Activated CD4-positive, alpha-beta T cell treated with anti-CD3 and anti-CD28 coated beads for 36 hours (primary cell): ENCODE data around the gene CLCN2. TPM values are rescaled to one million over a fixed set of nuclear protein-coding genes. Genes with fewer than 3 reads are reported as not detected.

Experiments
- ATAC-seq: fragments of 200-7000 bp; cut with Tn5 transposase; one replicate; pipeline ENCODE4 v1.10.0; 2021; ENCODE audit warnings: mild to moderate bottlenecking, moderate library complexity
- CTCF ChIA-PET: fragments of 350-600 bp; sonication (Branson Sonifier 250); formaldehyde crosslinking; loops from one replicate; lab custom pipeline; 2021; ENCODE audit warnings: antibody characterized with exemption; lab: Charles Lee
- POLR2A ChIA-PET: fragments of 350-600 bp; sonication (Branson Sonifier 250); formaldehyde crosslinking; loops from one replicate; lab custom pipeline; 2021; ENCODE audit warnings: antibody characterized with exemption, inconsistent platforms; lab: Charles Lee
- DNase-seq: peaks from one replicate; pipeline ENCODE4 v3.0.0-alpha.2; 2020
- H3K27ac Mint-ChIP-seq: one replicate; pipeline ENCODE4 v1.8.0; 2021; ENCODE audit warnings: mixed read lengths
- H3K27me3 Mint-ChIP-seq: one replicate; pipeline ENCODE4 v1.8.0; 2021; ENCODE audit warnings: mixed read lengths
- H3K36me3 Mint-ChIP-seq: one replicate; pipeline ENCODE4 v1.8.0; 2021; ENCODE audit warnings: low read depth, mixed read lengths
- H3K4me1 Mint-ChIP-seq: one replicate; pipeline ENCODE4 v1.8.0; 2021; ENCODE audit warnings: mixed read lengths
- H3K4me3 Mint-ChIP-seq: one replicate; pipeline ENCODE4 v1.8.0; 2021; ENCODE audit warnings: mild to moderate bottlenecking, moderate library complexity, mixed read lengths
- H3K9me3 Mint-ChIP-seq: one replicate; pipeline ENCODE4 v1.8.0; 2021; ENCODE audit warnings: low read depth, mixed read lengths
- intact Hi-C, 2 experiments: fragments of 100-400 bp; cut with DNase I in 1 of 2; cut with micrococcal nuclease in 1 of 2; formaldehyde crosslinking; loops; one replicate each; pipeline versions ENCODE4 v1.14.2 to v1.15.1; 2022 to 2024; cut with DNase I, micrococcal nuclease
- total RNA-seq, 2 experiments: library from RNA; stranded (reverse); gene quantifications; one replicate each; pipeline ENCODE4 v1.2.3, GENCODE V29; 2021

The CLCN2 gene
- total RNA-seq, 2 experiments from 2014 or later = 4.6 to 4.7 TPM

DNA sequence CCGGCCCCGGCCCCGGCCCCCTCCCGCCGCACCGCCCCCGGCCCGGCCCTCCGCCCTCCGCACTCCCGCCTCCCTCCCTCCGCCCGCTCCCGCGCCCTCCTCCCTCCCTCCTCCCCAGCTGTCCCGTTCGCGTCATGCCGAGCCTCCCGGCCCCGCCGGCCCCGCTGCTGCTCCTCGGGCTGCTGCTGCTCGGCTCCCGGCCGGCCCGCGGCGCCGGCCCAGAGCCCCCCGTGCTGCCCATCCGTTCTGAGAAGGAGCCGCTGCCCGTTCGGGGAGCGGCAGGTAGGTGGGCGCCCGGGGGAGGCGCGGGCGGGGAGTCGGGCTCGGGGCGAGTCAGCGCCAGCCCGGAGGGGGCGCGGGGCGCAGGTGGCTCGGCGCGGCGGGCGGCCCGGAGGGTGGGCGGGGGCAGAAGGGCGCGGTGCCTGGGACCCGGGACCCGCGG lies 18.8 kb upstream of the CLCN2 start:
- ATAC-seq (peak; percentile 31), DNase-seq (peak; percentile 60)
- Mint-ChIP-seq H3K4me1 (peaks cover 6% of the 10 kb centered on the region), H3K9me3 (no peaks in the 10 kb centered on the region), H3K4me3 (no peak overlapping the region), H3K27me3 (peaks cover 50% of the 10 kb centered on the region), H3K36me3 (no peaks in the 10 kb centered on the region), H3K27ac (no peak overlapping the region)
- ChIA-PET POLR2A (no interaction called here), CTCF (interaction anchor here (1.6 kb wide), 1 partner anchor 9 kb away, joined by 5 read pairs; no protein-coding TSS in a partner anchor)
- intact Hi-C loops = no loop called here

DNA sequence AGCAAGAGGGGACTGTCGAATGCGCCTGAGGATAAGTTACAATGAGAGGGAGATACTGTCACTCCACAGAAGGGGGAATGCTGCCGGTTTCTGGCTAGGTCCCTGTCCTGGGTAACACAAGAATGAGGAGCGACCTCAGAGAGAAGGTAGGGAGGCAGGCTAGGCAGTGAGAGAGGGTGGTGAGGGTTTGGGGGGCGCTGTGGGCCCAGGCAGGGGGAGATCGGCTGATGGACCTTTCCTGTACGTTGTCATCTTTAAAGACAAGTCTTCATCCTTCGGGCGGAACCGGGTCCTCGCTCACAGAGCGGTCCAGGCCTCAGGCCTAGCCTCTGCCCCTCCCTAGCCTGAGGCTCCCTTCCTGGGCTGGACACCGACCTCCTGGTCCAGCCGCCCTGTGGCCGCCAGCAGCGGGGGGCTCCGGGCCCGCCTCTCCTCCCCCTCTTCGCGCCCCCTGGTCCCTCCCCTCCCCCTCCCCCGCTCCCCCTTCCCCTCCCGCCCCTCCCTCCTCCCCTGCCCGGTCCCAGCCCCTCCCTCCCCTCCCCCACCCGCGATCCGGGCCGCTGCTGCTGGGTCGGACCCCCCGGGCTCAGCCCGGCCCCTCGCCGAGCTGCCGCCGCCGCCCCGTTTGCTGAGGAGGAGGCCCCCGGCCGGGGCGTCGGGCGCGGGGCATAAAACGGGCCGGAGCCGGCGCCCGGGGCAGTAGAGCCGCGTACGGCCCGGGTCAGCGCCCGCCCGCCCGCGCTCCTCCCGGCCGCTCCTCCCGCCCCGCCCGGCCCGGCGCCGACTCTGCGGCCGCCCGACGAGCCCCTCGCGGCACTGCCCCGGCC lies 18.2 kb upstream of the CLCN2 start, which contains the start of gene CHRD:
Gene CHRD, plus strand, starts transcription at position 697 of the 827 bp plus-strand sequence. CDS start 265 bp downstream, outside the sequence.
- ChIA-PET CTCF (interaction anchor here (1.6 kb wide), 1 partner anchor 8 kb away, joined by 5 read pairs; no protein-coding TSS in a partner anchor), POLR2A (no interaction called here)
- H3K27ac Mint-ChIP-seq = no peak within 1 kb of the TSS
- DNase-seq (no peak), ATAC-seq (no peak)
- H3K4me3 Mint-ChIP-seq = peak within 1 kb of the TSS; percentile 41
- intact Hi-C loops = no loop called here
- peaks cover 46% of the 10 kb centered on the region for H3K27me3 Mint-ChIP-seq
- no peaks in the 10 kb centered on the region for H3K9me3 Mint-ChIP-seq
- peaks cover 6% of the 10 kb centered on the region for H3K4me1 Mint-ChIP-seq
- H3K36me3 Mint-ChIP-seq = no peaks in the 10 kb centered on the region

DNA sequence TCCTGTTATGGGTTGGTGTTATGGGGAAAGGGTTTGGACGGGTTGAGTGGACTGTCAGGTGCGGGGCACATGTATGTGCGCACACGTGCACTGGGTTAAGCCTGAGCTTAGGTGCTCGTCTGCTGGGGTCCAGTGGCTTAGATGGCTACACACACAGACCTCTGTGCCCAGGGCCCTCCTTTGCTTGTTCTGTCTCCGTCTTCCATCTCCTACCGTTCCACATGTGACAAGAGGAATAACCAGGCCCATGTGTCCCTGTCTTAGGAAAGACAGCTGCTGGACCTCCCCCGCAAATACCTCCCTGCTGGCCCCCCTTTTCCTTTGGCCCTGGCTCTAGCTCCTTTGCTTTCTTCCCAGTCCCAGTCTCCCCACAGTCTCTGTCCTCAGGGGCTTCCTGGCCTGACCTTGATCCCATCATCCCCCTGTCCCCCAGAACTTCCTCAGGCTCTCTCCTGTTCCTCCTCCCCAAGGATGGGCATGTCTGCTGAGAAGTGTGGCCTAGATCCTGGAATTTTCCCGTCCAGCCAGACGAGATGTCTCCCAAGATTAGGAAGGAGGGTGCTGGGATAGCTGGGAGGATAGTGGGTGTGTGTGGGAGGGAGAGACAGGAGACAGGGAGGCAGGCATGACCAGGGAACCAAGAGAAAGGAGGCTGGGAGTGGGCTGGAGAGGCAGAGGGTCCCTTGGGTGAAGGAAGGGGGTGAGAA lies 17.4 kb upstream of the CLCN2 start:
- no peaks in the 10 kb centered on the region for H3K36me3 Mint-ChIP-seq
- H3K4me3 Mint-ChIP-seq = peak overlapping the region; percentile 14
- intact Hi-C loops = no loop called here
- no peak for DNase-seq
- no peaks in the 10 kb centered on the region for H3K9me3 Mint-ChIP-seq
- ChIA-PET POLR2A (no interaction called here), CTCF (interaction anchor here (0.5 kb wide), 1 partner anchor 149 kb away, joined by 4 read pairs; no protein-coding TSS in a partner anchor)
- H3K27ac Mint-ChIP-seq = no peak overlapping the region
- peaks cover 45% of the 10 kb centered on the region for H3K27me3 Mint-ChIP-seq
- ATAC-seq = no peak
- H3K4me1 Mint-ChIP-seq = peaks cover 6% of the 10 kb centered on the region

DNA sequence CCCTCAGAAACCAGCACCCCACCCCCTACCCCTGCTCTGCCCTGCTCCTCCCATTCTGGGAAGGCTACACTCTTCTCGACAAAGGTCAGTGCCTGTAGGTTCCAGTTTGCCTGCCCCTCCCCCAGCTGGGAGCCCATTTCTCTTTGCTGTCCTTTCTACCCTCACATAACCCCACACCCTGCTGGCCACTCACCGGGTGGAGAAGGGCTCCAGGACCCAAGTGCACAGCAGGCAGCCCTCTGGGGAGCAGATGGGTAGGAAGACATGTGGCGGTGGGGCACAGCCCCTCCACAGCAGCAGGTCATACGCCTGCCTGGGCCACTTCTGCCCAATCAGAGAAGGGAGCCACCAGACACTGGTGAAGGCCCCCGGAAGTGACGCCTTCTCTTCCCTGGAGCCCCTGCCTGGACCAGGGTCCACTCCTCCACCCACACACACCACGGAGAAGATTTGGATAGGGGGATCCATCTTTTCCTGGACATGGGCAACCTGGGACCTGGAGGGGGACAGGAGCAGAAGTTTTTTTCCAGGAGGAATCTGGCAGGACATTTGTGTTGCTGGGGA lies 16.6 kb upstream of the CLCN2 start, which contains the start of gene THPO:
Gene THPO, minus strand, starts transcription at position 326 of the 564 bp plus-strand sequence. CDS start 1,948 bp downstream, outside the sequence.
- no peaks in the 10 kb centered on the region for H3K36me3 Mint-ChIP-seq
- ChIA-PET CTCF (interaction anchor here (0.6 kb wide), 1 partner anchor 164 kb away, joined by 3 read pairs; no protein-coding TSS in a partner anchor), POLR2A (no interaction called here)
- H3K4me1 Mint-ChIP-seq = peaks cover 6% of the 10 kb centered on the region
- peaks cover 40% of the 10 kb centered on the region for H3K27me3 Mint-ChIP-seq
- no peak within 1 kb of the TSS for H3K27ac Mint-ChIP-seq
- intact Hi-C loops = no loop called here
- no peak for ATAC-seq
- H3K9me3 Mint-ChIP-seq = no peaks in the 10 kb centered on the region
- no peak within 1 kb of the TSS for H3K4me3 Mint-ChIP-seq
- DNase-seq = no peak

DNA sequence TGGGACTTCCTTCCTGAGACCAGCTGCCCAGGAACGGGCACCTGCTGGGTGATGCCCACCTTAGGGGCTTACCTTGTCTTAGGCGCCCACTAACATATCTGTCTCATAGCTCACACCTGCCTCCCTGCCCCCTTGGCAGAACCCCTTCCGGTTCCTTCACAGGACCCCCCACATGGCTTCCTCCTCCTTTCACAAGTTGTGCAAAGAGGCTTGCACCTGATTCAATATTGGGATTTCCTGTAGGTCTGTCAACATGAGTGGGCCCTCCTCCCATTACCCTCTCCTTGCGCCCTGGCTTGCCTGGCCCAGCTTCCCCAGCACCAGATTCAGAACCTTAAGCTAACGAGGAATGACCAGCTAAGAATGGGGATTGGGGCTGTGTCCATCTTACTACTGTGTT lies 16.0 kb upstream of the CLCN2 start:
- DNase-seq (no peak), ATAC-seq (no peak)
- Mint-ChIP-seq H3K9me3 (no peaks in the 10 kb centered on the region), H3K4me3 (no peak overlapping the region), H3K36me3 (no peaks in the 10 kb centered on the region), H3K4me1 (peaks cover 6% of the 10 kb centered on the region), H3K27ac (no peak overlapping the region), H3K27me3 (peaks cover 34% of the 10 kb centered on the region)
- ChIA-PET POLR2A (no interaction called here), CTCF (interaction anchor here (0.6 kb wide), 1 partner anchor 164 kb away, joined by 3 read pairs; no protein-coding TSS in a partner anchor)
- intact Hi-C loops = no loop called here

DNA sequence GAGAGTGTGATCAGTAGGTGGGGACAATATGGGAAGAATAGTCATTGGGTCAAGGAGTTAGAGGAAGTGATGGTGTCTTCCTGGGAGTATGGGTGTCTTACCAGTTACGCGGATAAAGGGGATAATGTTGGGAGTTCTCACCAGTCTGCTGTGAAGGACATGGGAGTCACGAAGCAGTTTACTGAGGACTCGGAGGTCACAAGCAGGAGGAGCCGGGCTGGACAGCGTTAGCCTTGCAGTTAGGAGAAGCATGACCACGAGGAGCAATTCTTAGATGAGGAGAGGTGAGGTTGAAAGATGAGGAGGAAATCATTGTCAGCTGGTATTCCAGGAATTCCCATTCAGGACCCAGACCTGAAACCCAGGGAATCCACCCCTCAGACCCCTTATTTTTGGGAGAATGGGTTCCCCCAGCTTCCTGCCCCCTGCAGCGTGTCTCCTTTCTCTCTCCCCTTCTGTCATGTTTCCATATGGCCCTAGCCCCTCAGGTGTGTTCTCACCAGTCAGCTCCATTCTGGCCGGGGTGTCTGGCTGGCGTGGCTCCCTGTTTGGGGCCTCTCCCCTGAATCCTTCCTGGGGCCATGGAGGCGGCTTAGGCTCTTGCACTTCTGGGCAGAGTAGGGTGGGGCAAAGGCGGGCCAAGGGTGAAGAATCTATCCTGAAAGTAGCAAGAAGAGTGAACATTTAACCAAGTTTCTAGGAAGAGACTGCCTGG lies 14.5 kb upstream of the CLCN2 start:
- Mint-ChIP-seq H3K36me3 (peaks cover 1% of the 10 kb centered on the region), H3K4me3 (no peak overlapping the region), H3K27ac (no peak overlapping the region), H3K4me1 (peaks cover 7% of the 10 kb centered on the region), H3K9me3 (no peaks in the 10 kb centered on the region), H3K27me3 (peaks cover 27% of the 10 kb centered on the region)
- intact Hi-C loops = no loop called here
- CTCF ChIA-PET = interaction anchor here (1.4 to 1.5 kb wide), 2 partner anchors 138 to 166 kb away, joined by 4 to 5 read pairs; no protein-coding TSS in a partner anchor
- POLR2A ChIA-PET = no interaction called here
- DNase-seq (no peak), ATAC-seq (no peak)

DNA sequence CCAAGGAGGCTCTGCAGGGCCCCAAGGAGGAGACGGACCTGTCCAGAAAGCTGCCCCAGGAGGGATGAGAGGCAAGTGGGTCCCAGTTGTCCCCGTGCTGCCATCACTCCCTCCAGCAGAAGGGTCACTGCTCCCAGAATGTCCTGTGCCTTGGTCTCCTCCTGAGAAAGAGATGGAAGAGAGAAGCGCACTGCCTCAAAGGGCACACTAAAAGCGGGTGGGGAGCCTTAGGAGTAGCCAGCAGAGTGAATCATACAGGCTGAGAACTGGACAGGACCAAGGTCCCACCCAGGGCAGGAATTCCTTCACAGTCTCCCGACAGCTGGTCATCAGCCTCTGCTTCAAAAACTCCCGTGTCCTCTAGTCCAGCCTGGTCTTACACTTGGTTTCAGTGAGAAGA lies 12.0 kb upstream of the CLCN2 start:
- ATAC-seq = no peak
- H3K4me1 Mint-ChIP-seq = peaks cover 5% of the 10 kb centered on the region

DNA sequence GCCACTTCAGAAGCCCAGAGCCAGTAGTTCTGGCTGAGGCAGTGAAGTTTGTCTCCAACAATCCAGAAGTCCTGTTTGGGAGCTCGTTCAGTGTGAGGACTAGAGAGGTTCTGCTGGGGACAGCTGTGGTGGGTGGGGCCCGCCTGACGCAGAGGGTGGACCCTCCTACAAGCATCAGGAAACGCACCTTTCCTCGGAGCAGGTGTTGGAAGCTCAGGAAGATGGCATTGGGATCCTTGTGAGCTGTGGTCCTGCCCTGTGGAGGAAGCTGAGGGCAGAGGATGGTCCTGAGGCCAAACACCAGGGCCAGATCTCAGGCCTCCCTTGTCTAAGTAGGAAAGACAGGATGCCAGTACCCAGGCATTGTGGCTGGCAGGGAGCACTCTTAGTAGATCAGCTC lies 11.5 kb upstream of the CLCN2 start:
- no peak for DNase-seq
- H3K4me3 Mint-ChIP-seq = no peak overlapping the region
- intact Hi-C loops = loop anchor here in 1 of 2 experiments (5.0 kb wide), 1 partner anchor 94 kb away; no protein-coding TSS in a partner anchor
- no peak for ATAC-seq
- CTCF ChIA-PET = interaction anchor here (0.6 to 6.3 kb wide), 15 partner anchors 10 to 488 kb away, joined by 3 to 128 read pairs (median 4); partner anchors contain the start of gene PARL
- POLR2A ChIA-PET = no interaction called here
- H3K36me3 Mint-ChIP-seq = peaks cover 14% of the 10 kb centered on the region
- H3K4me1 Mint-ChIP-seq = peaks cover 8% of the 10 kb centered on the region
- H3K9me3 Mint-ChIP-seq = no peaks in the 10 kb centered on the region
- no peak overlapping the region for H3K27ac Mint-ChIP-seq
- H3K27me3 Mint-ChIP-seq = peaks cover 11% of the 10 kb centered on the region

More for the DNA sequence above, 12.0 kb upstream of the CLCN2 start:
- Mint-ChIP-seq H3K27me3 (peaks cover 15% of the 10 kb centered on the region), H3K27ac (no peak overlapping the region), H3K4me3 (no peak overlapping the region), H3K36me3 (peaks cover 11% of the 10 kb centered on the region), H3K9me3 (no peaks in the 10 kb centered on the region)
- POLR2A ChIA-PET = no interaction called here
- CTCF ChIA-PET = interaction anchor here (0.8 to 6.3 kb wide), 5 partner anchors 18 to 167 kb away, joined by 3 to 128 read pairs (median 7); no protein-coding TSS in a partner anchor
- DNase-seq = no peak
- intact Hi-C loops = loop anchor here in 1 of 2 experiments (5.0 kb wide), 1 partner anchor 94 kb away; no protein-coding TSS in a partner anchor

DNA sequence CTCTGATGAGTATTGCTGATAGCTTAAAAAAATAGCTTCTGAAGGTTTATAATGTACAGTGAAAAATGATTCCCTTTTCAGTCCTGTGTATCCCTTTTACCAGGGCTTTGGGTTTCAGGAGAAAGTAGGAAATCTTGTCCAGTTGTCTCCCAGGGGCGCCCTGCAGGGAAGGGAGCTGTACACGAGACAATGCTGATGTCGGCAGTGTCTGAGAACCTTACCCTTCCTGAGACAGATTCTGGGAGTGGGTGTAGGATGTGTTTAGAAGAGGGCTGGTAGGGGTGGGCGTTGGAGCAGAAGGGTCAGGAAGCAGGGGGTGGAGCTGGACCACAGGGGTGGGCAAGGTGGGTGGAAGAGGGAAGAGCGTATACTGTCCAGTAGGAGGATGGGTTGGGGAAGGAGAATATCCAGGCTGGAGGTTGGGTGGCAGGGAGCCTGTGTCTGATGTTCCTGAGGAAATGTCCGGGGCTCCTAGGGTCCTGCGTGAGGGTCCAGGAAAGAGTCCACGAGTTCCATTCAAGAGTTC lies 11.0 kb upstream of the CLCN2 start:
- CTCF ChIA-PET = interaction anchor here (0.6 to 6.3 kb wide), 38 partner anchors 8 to 488 kb away, joined by 3 to 128 read pairs (median 5); partner anchors contain the start of genes CHRD, EPHB3 and PARL
- Mint-ChIP-seq H3K27me3 (peaks cover 5% of the 10 kb centered on the region), H3K27ac (no peak overlapping the region), H3K9me3 (no peaks in the 10 kb centered on the region), H3K4me1 (peaks cover 11% of the 10 kb centered on the region), H3K36me3 (peaks cover 18% of the 10 kb centered on the region), H3K4me3 (no peak overlapping the region)
- ATAC-seq = no peak
- DNase-seq = no peak
- POLR2A ChIA-PET = no interaction called here
- intact Hi-C loops = loop anchor here in 1 of 2 experiments (5.0 kb wide), 1 partner anchor 95 kb away; no protein-coding TSS in a partner anchor

DNA sequence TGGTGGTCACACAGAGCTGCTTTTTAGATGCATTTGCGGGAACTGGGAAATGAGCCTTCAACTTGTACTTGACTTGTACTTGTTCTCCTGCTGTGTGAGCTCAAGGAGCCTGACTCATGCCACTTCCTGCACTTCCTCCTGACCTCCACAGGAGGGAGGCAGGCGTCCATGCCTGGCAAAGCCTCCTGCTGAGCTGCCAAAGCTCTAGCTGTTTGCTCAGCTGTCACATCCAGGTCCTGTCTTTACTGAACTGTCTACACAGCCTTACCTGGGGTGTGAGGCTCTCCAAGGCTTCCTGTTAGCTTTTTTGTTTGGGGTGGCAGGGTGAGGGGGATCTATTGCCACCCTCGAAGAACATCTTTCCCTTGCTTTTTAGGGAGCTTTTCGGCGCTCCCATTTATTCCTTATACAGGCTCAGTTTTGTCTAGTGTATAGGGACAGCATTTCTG lies 10.2 kb upstream of the CLCN2 start:
- peaks cover 26% of the 10 kb centered on the region for H3K36me3 Mint-ChIP-seq
- H3K9me3 Mint-ChIP-seq = no peaks in the 10 kb centered on the region
- peak; percentile 95 for ATAC-seq
- ChIA-PET POLR2A (interaction anchor here (0.7 to 0.8 kb wide), 2 partner anchors 142 to 470 kb away, joined by 3 read pairs; no protein-coding TSS in a partner anchor), CTCF (interaction anchor here (0.6 to 6.3 kb wide), 48 partner anchors 8 to 1349 kb away, joined by 3 to 128 read pairs (median 4); partner anchors contain the start of genes ABCC5, CHRD, DVL3 and EPHB3)
- H3K4me3 Mint-ChIP-seq = no peak overlapping the region
- intact Hi-C loops = loop anchor here (1.0 to 5.0 kb wide), 4 partner anchors 46 to 170 kb away; no protein-coding TSS in a partner anchor
- peaks cover 3% of the 10 kb centered on the region for H3K27me3 Mint-ChIP-seq
- peaks cover 16% of the 10 kb centered on the region for H3K4me1 Mint-ChIP-seq
- peak; percentile 81 for DNase-seq
- H3K27ac Mint-ChIP-seq = no peak overlapping the region
